Measurements from ENCODE around the gene NT5C3B.
A peak's percentile ranks its signal among the peaks of the same experiment; 100 is the strongest.
"Not testable (repeated sequence)": the region's sequence is repeated elsewhere in the genome, so short reads cannot be mapped to it uniquely, and the experiment has no call there.

Gene NT5C3B

GRCh38 chr17:41837761-41838538 lies 1.9 kb upstream of the NT5C3B start, which contains the start of gene KLHL10:
Gene KLHL10, plus strand, starts transcription at chr17:41837825. Its CDS starts 108 bp downstream, at chr17:41837933.
- DNase-seq = no peak

- no peak for DNase-seq
Observed at GRCh38 chr17:41836550-41837196, 641 bp upstream of the NT5C3B start.

GRCh38 chr17:41835214-41835799 lies 725 bp downstream of the NT5C3B start:
- DNase-seq = no peak

GRCh38 chr17:41829961-41830360 lies 6.1 kb downstream of the NT5C3B start:
- not testable (repeated sequence) for DNase-seq

- DNase-seq = no peak
Observed at GRCh38 chr17:41825175-41825845, 10.7 kb downstream of the NT5C3B start.

GRCh38 chr17:41824086-41824485 lies 11.9 kb downstream of the NT5C3B start:
- DNase-seq = no peak

- no peak for DNase-seq
Observed at GRCh38 chr17:41823580-41823979, 12.5 kb downstream of the NT5C3B start.

- DNase-seq = no peak
Observed at GRCh38 chr17:41823141-41823524, 12.9 kb downstream of the NT5C3B start.

- DNase-seq = no peak
Observed at GRCh38 chr17:41822216-41823140, 13.6 kb downstream of the NT5C3B start.

- no peak for DNase-seq
Observed at GRCh38 chr17:41821776-41822175, 14.3 kb downstream of the NT5C3B start.

- DNase-seq = no peak
Observed at GRCh38 chr17:41818024-41818423, 18.0 kb downstream of the NT5C3B start.

GRCh38 chr17:41816637-41817320 lies 19.3 kb downstream of the NT5C3B start:
- DNase-seq = no peak

- no peak for DNase-seq
Observed at GRCh38 chr17:41814195-41814594, 21.8 kb downstream of the NT5C3B start.

GRCh38 chr17:41813699-41814124 lies 22.3 kb downstream of the NT5C3B start:
- no peak for DNase-seq

- no peak for DNase-seq
Observed at GRCh38 chr17:41813152-41813680, 22.8 kb downstream of the NT5C3B start.

- DNase-seq = no peak
Observed at GRCh38 chr17:41812381-41813151, 23.5 kb downstream of the NT5C3B start, which contains the start of gene FKBP10. Gene FKBP10, plus strand, starts transcription at chr17:41813004. Its CDS starts 31 bp downstream, at chr17:41813035.

GRCh38 chr17:41811549-41812380 lies 24.3 kb downstream of the NT5C3B start, which contains the start of gene P3H4:
Gene P3H4, minus strand, starts transcription at chr17:41811949. Its CDS starts 34 bp downstream, at chr17:41811915.
- DNase-seq = peak; percentile 46

- DNase-seq = peak; percentile 29
Observed at GRCh38 chr17:41810659-41811548, 25.1 kb downstream of the NT5C3B start.

Data from effector CD8-positive, alpha-beta T cell (primary cell).